ENCODE results near the gene LIX1. TPM values are rescaled to one million over a fixed set of nuclear protein-coding genes. Genes with fewer than 3 reads are reported as not detected.
A peak's percentile ranks its signal among the peaks of the same experiment; 100 is the strongest.

LIX1 gene
- total RNA-seq, 4 donors from 2014 or later, result under 0.01 TPM; not detected in 2

DNA sequence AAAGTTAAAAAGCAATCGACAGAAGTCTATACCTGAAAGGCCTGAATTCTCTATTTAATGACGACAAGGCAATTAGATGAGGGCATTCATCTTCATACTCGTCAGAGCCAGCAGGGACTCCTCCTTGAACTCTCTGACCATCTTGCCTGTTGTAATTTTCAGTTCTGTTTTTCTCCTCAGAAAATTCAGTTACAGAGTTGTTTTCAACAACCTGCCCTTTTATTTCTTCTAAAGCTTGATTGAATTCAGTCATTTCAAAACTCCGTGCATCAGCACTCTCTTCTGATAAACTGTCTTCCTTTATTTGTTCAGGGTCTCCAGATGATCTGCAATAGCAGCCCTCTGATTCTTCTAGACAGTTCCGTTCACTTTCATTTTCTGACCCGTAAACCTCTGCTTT, 25.0 kb upstream of the LIX1 start:
- Histone ChIP-seq H3K4me3 (no peak overlapping the region), H3K36me3 (peaks cover 3 to 72% (median 5%) of the 10 kb centered on the region in 3 donors), H3K27ac (peak overlapping the region in 1 of 4 donors; percentile 15), H3K9me3 (no peaks in the 10 kb centered on the region), H3K27me3 (no peaks in the 10 kb centered on the region), H3K4me1 (peaks cover 0 to 11% (median 0%) of the 10 kb centered on the region in 4 donors)
- TF ChIP-seq POLR2A (IDR thresholded peaks at IDR 0.05) (no peak), EP300 (IDR thresholded peaks at IDR 0.05) (no peak)
- TF ChIP-seq, protein P1, sequence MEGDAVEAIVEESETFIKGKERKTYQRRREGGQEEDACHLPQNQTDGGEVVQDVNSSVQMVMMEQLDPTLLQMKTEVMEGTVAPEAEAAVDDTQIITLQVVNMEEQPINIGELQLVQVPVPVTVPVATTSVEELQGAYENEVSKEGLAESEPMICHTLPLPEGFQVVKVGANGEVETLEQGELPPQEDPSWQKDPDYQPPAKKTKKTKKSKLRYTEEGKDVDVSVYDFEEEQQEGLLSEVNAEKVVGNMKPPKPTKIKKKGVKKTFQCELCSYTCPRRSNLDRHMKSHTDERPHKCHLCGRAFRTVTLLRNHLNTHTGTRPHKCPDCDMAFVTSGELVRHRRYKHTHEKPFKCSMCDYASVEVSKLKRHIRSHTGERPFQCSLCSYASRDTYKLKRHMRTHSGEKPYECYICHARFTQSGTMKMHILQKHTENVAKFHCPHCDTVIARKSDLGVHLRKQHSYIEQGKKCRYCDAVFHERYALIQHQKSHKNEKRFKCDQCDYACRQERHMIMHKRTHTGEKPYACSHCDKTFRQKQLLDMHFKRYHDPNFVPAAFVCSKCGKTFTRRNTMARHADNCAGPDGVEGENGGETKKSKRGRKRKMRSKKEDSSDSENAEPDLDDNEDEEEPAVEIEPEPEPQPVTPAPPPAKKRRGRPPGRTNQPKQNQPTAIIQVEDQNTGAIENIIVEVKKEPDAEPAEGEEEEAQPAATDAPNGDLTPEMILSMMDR (IDR thresholded peaks at IDR 0.05), result no peak
- WGBS, 2 donors, result 53 to 57% methylated on average over 6 of the region's 6 CpGs
- no peak for DNase-seq (ENCODE audit: low spot score in 2 of 2)

DNA sequence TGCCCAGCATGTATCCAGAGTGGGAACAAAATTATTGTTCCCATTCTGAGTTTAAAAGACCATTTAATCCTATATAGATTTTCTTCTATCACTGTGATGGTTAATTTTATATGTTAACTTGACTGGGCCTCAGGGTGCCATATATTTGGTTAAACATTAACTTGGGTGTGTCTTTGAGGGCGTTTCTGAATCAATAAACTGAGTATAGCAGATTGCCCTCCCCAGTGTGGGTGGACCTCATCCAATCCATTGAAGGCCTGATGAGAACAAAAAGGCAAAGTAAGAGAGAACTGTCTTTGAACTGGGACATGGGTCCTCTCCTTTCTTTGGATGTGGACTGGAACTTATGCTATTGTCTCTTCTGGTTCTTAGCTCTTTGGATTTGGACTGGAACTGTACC, 23.3 kb upstream of the LIX1 start:
- peaks cover 0 to 16% (median 0%) of the 10 kb centered on the region in 4 donors for H3K4me1 ChIP-seq
- H3K9me3 ChIP-seq, result no peaks in the 10 kb centered on the region
- 11 to 37% methylated on average over 1 of the region's 1 CpG for WGBS, 2 donors
- H3K4me3 ChIP-seq, result no peak overlapping the region
- DNase-seq (ENCODE audit: low spot score in 2 of 2), result no peak
- TF ChIP-seq, protein P1 (IDR thresholded peaks at IDR 0.05), result no peak
- TF ChIP-seq EP300 (IDR thresholded peaks at IDR 0.05) (no peak), POLR2A (IDR thresholded peaks at IDR 0.05) (no peak)
- H3K27me3 ChIP-seq, result no peaks in the 10 kb centered on the region
- peaks cover 0 to 62% (median 5%) of the 10 kb centered on the region in 3 donors for H3K36me3 ChIP-seq
- H3K27ac ChIP-seq, result peak overlapping the region in 1 of 4 donors; percentile 2

DNA sequence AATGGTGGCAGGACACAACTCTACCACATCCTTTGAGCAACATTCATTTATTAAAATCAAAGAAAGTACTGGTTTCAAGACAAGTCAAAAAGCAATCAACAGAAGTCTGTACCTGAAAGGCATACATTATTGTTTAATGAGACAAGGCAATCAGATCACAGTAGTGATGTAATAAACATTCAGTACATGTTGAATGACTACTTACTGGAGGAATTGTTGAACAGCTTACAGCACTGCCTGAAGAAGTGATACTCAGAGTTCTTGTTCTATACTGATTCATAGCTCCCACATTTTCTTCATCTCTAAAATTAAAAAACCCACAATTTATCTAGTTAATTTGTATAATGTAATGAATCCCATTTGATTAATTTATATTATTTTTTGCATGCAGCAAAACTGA, 22.4 kb upstream of the LIX1 start:
- TF ChIP-seq EP300 (IDR thresholded peaks at IDR 0.05), result no peak
- TF ChIP-seq, protein P1 (IDR thresholded peaks at IDR 0.05), result no peak
- no peak for TF ChIP-seq POLR2A (IDR thresholded peaks at IDR 0.05)
- Histone ChIP-seq H3K4me3 (no peak overlapping the region), H3K27me3 (no peaks in the 10 kb centered on the region), H3K36me3 (peaks cover 0 to 61% (median 5%) of the 10 kb centered on the region in 3 donors), H3K9me3 (no peaks in the 10 kb centered on the region), H3K27ac (no peak overlapping the region), H3K4me1 (peaks cover 0 to 16% (median 0%) of the 10 kb centered on the region in 4 donors)
- no peak for DNase-seq (ENCODE audit: low spot score in 2 of 2)

DNA sequence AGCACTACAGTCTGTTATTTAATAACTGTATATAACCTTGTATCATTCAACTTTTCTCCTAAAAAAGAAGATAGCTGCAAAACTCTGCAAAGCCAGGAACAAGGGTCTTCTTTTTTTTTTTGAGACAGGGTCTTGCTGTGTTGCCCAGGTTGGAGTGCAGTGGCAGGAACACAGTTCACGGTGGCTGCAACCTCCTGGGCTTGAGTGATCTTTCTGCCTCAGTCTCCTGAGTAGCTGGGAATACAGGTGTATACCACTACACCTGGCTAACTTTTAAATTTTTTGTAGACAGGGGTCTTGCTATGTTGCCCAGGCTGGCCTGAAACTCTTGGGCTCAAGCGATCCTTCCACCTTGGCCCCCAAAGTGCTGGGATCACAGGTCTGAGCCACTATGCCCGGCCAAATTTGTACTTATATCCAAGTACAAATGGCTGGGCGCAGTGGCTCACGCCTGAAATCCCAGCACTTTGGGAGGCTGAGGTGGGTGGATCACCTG, 21.4 kb upstream of the LIX1 start:
- Histone ChIP-seq H3K4me1 (peaks cover 0 to 16% (median 0%) of the 10 kb centered on the region in 4 donors), H3K4me3 (no peak overlapping the region), H3K27ac (no peak overlapping the region), H3K9me3 (no peaks in the 10 kb centered on the region), H3K27me3 (no peaks in the 10 kb centered on the region), H3K36me3 (peaks cover 0 to 61% (median 5%) of the 10 kb centered on the region in 3 donors)
- TF ChIP-seq POLR2A (IDR thresholded peaks at IDR 0.05), result no peak
- no peak for TF ChIP-seq EP300 (IDR thresholded peaks at IDR 0.05)
- TF ChIP-seq, protein P1 (IDR thresholded peaks at IDR 0.05), result no peak
- DNase-seq (ENCODE audit: low spot score in 2 of 2), result no peak
- 89 to 96% methylated on average over 5 of the region's 5 CpGs for WGBS, 2 donors

DNA sequence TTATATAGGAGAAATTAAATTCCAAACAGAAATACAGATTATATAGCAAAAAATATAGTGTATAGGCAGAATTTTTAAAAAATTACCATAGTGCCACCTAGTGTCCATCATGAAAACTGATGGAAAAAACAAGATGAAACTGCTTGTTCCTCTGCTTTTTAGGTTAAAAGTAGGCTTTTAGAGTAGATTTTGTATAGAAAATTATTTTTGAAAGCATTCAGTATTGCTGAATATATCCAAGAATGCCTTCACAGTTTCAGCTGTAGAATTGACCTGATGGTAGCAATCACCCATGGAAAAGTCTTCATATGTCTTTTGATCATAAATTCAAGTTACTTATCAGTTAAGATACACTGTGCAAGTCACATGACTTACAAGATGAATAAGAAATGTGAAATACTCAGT, 21.0 kb upstream of the LIX1 start:
- H3K4me1 ChIP-seq, result peaks cover 0 to 16% (median 0%) of the 10 kb centered on the region in 4 donors
- no peak for TF ChIP-seq EP300 (IDR thresholded peaks at IDR 0.05)
- TF ChIP-seq, protein P1 (IDR thresholded peaks at IDR 0.05), result peak; percentile 42 to 58 (median 51)
- peaks cover 0 to 65% (median 5%) of the 10 kb centered on the region in 3 donors for H3K36me3 ChIP-seq
- DNase-seq (ENCODE audit: low spot score in 2 of 2), result no peak
- no peak overlapping the region for H3K27ac ChIP-seq
- H3K27me3 ChIP-seq, result no peaks in the 10 kb centered on the region
- peaks cover 0 to 5% (median 0%) of the 10 kb centered on the region in 4 donors for H3K9me3 ChIP-seq
- no peak overlapping the region for H3K4me3 ChIP-seq
